HG02973 (cell line): ENCODE results near the gene DPP10.

Experiments used
- ATAC-seq: cut with Tn5 transposase; IDR thresholded peaks from one replicate; pipeline ENCODE4 v1.9.1; 2021; ENCODE audit warnings: moderate library complexity; ENCODE audit not compliant: unreplicated experiment

DPP10 gene

DNA sequence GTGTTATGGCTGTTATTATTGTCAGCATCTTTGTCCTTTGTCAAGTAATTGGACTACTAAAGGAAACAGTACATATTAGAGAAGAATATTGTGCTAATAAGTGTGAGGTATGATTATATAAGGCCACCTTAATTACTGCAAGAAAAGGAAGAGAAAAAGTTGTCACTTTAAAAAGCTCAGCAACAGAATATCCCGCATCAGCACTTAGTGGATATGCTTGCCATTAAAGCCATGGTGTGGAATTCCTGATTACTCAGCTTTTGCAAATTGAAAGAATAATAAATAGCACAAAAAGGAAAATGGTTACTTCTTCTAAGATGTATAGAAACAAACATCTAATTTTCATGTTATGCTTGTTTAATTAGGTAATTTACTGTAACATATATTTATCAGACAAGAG is 347.5 kb downstream of the DPP10 start:
- ATAC-seq, result no peak

DNA sequence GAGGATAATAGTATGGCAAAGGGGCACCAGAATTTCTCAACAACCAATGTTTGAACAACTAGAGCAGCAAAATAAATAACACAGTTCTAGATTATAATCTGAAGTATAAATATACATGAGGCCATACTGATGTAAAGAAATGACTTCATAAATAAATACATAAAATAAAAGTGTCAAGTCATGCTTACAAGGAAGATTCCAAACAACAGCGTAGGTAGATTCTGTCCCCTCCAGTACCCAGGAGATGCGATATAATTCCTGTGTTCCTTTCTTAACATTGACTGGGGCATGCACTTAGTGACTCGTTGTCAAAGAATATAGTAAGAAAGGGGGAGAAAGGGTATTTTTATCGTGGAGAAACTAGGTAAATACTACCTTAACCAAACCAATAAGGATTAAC is 355.1 kb downstream of the DPP10 start:
- ATAC-seq, result no peak

DNA sequence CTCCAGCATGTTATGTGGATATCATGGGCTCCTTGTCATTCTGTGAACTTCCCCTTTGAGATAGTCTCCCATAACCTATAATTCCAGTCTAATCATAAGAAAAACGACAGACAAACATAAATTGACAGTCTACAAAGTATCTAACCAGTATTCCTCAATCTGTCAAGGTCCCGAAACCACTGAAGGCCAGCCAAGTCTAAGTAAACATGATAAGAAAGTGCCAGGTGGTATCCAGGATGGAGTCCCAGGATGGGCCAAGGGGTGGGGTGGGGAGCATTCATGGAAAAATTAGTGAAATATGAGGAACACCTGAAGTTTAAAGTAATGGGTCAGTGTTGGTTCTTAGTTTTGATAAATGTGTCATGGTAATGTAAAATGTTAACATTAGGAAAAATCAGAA is 355.5 kb downstream of the DPP10 start:
- ATAC-seq, result no peak

DNA sequence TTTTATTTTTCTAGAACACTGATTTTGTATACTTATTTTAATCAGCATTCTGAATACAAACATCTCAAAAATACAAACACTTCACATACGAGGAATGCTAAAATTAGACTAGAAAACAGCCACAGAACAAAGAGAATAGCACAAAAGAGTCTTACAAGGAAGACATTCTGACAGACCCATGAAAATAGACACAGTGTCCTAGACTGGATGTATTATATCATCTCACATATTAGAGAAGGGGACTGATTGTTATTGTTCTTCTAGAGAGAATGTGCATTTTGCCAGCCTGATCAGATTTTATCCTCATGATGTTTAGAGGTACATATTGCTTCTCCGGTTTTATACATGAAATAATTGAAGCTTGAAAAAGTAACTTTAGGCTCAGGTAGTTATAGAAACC is 357.9 kb downstream of the DPP10 start:
- no peak for ATAC-seq

DNA sequence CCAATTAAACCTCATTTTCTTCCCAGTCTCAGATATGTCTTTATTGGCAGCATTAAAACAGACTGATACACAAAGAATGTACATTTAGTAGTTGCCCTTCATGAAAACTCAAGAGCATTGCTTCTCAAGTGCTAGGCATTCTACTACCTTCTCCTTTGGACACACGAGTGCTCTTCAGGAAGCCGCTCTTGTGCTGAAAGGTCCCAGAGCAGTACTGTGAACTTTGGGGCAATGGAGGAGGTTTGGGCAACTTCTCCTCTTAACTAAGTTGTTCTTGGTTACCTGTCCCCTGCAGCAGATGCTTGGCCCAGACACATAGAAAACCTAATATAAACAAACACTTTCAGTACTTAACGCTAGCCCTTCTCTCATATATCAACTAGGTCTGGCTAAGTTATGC is 362.8 kb downstream of the DPP10 start:
- no peak for ATAC-seq

DNA sequence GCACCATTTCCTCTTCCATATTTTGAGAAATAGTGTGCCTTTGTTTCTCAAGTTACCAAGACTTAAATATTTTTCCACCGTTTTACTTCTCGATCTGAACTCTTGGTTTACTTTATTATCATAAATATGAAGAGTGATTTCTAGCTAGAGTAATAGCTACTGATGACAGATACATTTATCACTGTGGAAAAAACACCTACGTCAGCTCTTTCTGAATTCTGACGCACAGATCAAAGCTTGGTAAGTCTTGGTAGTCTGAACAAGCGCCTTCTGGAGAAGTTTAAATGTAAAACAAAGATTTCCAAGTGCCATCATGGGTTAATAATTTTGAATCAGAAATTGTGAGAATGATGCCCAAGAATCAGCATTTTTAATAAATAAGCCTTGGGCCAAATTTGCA is 367.7 kb downstream of the DPP10 start:
- no peak for ATAC-seq

DNA sequence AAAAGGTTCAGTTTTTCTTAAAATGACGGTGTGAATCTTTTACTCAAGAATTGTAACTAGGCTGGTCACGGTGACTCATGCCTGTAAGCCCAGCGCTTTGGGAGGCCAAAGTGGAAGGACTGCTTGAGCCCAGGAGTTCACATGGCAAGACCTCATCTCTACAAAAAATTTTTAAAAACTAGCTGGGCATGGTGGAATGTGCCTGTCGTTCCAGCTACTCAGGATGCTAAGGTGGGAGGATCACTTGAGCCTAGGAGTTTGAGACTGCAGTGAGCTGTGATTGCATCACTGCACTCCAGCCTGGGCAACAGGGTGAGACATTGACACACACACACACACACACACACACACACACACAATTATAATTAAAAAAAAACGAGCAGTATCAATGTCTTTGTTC is 369.8 kb downstream of the DPP10 start:
- ATAC-seq, result no peak

DNA sequence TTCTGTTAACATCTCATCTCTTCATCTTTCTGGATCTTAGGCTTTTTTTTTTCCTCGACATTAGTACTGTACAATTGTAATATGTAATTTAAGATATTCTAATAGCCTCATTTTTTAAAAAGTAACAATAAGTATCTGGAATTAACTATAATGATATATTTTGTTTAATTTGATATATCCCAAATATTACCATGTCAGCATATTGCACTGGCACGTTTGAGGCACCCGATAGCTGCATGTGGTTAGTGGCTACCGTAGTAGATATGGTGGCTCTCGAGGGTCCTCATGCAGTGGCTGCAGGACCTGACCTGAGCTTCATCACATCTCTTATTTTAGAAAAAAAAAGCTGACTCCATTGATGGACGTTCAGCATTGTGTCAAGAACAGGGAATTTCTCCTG is 371.9 kb downstream of the DPP10 start:
- no peak for ATAC-seq

DNA sequence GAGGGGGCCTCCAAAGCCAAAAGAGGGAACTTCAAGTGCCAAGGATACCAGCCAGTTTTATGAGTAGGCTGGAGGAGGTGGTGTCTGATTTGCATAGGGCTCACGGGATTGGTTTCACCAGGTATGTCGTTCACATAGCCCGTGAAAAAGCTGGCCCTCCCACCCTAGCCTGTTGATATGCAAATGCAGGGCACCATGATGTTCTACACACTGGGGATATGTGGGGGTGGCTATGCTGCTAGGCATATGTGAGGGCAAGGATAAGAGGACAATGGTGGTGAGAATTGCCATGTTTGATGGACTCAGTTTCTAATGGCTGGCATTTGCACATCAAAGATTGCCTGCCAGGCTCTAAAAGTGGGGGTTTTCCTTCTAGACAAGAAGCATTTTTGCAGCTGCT is 378.6 kb downstream of the DPP10 start:
- no peak for ATAC-seq

DNA sequence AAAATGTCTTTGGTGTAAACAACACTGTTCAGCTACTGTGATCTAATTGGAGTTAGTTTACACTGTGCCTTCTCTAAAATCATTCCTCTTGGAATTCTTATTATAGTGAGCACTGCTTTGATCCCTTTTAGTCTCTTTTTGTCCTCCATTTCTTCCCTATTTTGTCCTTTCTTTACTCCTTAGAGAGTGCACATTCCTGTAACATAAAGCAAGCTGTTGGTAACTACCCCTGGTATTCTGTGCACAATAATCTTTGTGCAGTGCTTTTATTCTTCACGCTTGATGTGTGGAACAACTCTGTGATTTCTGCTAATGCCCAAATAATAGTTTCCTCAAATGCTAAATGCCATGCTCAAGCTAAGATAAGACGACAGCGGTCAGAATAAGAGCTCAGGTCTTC is 401.5 kb downstream of the DPP10 start:
- no peak for ATAC-seq

DNA sequence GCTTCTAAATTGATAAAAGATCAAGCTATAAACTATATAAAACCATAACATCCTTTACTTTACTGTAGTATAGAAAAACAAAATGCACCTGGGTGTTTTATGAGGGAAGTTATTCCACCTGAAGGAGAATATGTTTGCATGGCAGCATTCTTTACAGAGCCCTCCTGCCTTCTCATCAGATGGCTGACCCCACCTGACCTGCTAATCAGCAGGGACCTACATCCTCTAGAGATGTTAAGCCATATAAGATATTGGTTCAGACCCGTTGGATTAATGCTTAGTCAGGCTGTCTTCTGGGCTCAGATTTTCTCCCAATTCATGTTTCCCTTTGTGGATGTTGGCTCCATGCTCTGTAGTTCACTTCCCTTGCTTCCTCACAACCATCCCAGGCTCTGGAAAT is 414.8 kb downstream of the DPP10 start:
- ATAC-seq, result no peak

DNA sequence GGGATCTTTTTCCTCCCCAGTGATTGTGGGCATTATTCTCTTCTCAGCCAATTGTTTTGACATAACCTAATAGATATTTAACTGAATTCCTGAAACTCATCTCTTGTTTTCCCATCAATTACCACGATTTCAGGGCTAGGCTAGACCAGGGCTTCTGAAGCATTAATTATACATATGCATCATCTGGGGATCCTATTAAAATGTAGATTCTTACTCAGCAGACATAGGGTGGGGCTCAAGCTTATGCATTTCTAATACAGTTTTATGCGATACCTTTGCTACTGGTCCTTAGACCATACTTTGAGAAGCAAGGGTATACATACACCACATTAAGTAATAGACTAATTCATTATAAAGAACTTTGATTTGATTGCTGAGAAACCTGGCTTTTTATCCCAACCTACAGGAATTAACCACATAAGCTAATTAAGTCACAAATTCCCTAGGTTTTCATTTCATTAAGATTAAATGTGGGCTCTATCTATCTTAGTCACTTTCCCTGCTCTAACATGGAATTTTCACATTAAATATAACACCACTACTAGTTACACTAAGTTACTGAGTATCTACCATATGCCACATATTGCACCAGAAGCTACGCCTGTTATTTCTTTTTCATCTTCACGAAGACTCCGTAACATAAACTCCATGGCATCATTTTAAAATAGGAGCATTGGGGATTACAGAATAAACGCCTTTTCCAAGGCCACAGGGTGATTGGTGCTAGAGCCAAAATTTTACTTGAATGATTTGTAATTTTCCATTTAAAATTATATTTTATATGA is 417.5 kb downstream of the DPP10 start:
- ATAC-seq, result no peak

DNA sequence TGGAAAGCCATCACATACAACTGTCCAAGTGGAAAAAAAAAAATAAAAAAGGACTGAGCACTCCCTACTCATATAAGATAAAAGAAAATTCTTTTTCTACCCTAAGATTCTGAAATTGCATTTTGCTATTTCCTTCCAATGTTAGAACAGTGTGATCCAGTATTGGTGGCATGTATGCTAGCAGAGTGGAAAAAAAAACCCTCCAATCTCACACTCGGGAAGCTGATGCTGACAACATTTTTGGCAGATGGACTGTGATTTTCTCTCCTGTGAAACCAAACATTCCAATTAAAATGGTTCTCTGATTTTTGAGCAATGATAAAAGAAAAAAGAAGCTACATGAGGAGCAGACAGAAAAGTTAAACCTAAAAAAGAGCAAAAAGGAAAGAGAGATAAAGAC is 419.8 kb downstream of the DPP10 start:
- ATAC-seq, result no peak

DNA sequence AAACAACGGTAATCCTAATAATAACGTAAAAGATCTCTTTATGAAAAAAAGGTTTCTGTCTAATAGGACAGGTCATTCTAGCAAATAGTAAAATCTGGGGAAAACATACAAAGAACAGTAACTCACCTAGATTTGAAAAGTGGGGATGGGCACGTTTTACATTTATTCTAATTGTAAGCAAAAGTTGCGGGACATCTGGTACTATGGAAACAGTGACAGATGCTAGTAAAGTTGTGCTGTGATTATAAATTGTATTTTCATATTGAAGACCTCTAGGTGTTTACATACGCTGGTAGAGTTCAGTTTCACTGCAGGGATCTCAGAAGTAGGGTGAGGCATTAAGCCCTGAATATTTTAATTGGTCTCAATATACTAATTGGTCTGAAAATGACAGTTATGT is 422.5 kb downstream of the DPP10 start:
- no peak for ATAC-seq

DNA sequence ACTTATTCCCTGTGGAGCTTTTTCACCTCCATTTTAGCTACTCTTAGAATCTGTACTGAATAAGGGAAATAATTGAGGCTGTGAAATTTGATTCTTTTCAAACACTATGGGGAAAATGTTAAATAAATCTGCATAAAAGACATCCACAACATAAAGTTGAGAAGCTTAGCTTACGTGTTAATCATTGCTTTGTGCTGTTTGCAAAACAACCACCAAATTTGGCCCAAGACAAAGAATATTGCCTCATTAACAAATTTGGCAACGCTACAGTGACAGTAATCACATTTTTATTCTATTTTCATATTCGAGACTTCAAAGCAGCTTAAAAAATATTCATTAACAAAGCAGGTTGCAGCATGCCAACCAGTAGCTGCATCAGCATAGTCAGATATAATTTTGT is 437.6 kb downstream of the DPP10 start:
- no peak for ATAC-seq

DNA sequence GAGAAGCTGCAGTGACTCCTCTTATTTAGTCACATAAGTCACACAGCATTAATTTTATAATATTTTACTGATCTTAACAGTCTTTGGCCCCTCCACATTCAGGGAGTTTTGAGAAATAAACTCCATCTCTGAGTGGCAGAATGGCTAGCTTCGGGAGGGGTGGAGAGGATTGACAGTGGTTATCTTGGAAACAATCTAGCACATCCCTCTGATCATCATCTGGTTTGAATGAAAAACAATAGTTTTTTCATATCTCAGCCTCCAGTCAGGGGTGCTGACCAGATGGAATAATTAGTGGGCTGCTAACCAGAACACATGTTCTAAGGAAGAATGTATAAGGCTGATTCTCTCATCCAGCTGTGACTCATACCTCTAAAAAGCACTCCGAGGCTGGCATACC is 477.5 kb downstream of the DPP10 start:
- no peak for ATAC-seq

DNA sequence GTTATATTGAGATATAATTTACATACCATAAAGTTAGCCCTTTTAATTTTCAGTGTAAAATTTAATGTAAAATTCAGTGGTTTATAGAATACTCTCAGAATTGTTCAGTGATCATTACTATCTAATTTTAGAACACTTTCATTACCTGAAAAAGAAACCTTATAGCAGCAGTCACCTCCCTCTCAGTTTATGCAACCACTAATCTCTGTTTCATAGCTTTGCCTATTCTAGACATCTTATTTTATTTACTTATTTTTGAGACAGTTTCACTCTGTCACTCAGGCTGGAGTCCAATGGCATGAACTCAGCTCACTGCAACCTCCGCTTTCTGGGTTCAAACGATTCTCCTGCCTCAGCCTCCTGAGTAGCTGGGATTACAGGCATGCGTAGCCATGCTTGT is 479.6 kb downstream of the DPP10 start:
- ATAC-seq, result no peak

DNA sequence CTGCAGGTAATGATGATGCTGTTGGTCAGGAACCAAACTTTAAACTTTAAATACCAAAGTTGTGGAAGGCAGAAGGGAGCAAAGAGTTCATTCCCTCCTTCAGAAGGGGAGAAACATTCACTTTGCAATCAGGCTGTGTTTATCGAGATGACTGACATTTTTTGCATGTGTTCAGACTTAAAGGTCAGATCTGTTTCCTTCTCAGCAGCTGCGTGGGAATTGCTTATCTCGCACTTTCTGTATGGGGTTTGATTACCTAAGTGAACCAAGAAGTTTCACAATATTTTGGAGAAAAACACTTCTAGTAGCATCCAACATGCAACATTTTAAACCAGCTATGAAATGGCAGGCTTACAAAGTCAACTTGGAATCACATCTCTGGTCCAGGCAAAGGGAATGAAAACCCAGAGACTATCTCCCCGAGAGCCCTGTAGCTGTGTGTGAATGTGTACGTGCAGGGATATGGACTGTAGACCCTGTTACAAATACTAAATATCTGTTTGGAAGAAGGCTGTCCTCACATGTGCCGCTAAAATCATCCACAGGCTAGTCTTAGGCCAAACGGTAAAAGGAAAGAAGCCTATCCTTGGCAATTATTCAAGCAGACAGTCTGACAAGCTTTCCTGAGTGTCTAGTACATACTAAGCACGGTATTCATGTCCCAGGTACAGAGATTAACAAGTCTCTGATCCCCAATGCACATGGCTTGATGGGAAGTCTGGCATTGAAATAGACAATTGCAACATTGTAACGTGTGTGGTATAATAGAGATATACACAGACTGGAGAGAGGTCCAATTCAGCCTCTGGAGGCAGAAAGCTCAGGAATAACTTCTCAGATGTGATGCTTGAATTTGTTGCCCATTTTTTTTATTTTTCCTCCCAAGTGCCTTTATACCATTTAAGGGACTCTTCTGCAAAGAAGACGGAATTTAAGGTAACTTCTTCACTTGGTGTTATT is 483.1 kb downstream of the DPP10 start:
- ATAC-seq, result no peak

DNA sequence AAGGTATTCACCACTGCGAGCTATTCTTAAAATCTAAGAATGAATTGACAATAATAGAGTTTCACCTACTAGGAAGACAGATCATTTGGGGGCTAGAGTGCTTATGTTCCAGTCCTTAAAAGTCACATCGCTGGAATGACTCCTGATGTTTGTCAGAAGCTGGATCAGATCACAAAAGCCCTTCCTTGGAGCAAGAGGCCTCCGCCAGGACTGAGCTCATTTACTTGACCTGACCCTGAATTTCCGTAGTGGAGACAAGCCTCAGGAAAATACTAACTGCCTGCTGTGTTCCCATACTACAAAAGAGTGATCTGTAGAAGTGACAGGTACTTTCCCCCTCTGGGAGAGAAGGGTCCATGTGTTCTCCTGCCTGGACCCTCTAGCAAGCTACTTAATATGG is 483.9 kb downstream of the DPP10 start:
- no peak for ATAC-seq

DNA sequence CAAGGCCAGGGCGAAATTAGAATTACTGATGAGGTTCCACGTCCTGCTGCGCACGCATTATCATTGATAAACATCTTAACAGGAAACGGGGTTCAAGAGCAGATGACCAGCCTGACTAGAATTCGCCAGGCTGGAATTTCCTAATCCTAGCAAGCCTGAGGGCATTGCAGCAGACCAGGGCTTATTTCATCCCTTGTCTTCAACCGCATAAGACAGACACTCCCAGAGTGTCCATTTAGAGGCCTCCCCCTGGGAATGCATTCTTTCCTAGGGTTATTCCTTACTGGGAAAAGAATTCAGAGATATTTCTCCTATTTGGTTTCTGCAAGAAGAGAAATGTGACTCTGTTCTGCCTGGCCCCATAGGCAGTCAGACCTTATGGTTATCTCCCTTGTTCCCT is 486.8 kb downstream of the DPP10 start:
- ATAC-seq, result no peak

DNA sequence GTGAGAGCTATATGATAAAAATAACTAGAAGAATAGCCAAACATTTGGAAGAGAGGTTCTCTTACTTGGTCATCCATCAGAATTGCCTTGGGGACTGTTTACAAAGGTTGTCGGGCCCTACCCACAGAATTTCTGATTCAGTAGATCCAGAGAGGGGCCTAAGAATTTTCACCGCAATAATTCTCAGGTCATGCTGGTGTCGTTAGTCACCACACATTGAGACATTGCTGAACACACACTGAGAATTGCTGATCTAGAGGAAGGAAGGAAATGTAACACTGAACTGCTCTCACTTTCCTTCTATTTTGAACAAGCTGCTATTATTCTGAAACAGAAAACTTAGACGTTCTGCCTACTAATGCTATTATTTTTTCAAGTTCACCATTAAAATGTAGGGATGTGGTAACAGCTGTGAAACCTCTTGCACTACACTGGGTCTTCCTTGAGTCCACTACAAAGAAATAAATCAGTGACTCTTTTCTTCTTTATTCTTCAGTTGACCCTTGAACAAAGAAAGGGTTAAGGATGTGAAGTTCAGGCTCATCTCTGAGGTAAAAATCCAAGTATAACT is 491.3 kb downstream of the DPP10 start:
- no peak for ATAC-seq

DNA sequence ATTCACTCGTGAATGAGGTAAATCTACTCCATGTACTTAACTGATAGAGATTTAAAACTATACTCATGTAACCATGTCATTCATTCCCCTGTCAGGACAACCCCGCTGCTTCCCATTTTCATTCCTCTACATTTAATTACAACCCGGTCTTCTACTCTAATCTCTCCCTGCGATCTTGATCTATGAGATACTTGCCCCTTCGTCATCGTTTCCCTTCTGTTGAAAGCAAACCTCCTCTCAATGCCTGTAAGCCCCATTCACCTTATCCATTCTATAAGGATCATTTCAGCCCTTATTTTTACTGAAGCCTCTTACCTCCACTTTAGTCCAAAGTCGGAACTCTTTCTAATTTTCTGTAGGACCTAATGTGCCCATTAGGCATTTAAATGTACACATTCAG is 492.6 kb downstream of the DPP10 start:
- ATAC-seq, result no peak
